ENCODE results near the gene PEPD.

PEPD gene

DNA sequence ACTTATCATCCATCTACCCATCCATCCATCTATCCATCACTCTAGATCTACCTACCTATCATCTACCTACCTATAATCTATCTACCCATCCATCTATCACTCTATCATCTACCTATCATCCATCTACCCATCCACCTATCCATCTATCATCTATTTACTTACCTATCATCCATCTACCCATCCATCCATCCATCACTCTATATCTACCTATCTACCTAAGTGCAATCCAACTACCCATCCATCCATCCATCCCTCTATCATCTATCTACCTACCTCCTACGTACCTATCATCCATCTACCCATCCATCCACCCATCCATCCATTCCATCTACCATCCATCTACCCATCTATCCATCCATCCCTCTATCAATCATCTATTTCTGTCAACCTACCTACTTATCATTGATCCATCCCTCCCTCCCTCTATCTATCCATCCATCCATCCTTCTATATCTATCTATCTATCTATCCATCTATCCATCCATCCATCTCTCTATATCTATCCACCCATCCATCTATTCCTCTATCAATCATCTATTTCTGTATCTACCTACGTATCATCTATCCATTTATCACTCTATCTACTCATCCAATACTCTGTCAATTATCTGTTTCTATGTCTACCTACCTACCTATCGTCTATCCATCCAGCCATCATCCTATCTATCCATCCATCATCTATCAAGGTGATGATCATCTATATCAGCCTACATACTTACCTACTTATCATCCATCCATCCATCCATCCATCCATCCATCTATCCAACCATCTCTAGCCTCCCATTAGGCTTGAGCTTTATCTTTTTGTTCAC lies 99.0 kb downstream of the PEPD start:
- DNase-seq (ENCODE audit: low read depth in 2 of 2): no peak

DNA sequence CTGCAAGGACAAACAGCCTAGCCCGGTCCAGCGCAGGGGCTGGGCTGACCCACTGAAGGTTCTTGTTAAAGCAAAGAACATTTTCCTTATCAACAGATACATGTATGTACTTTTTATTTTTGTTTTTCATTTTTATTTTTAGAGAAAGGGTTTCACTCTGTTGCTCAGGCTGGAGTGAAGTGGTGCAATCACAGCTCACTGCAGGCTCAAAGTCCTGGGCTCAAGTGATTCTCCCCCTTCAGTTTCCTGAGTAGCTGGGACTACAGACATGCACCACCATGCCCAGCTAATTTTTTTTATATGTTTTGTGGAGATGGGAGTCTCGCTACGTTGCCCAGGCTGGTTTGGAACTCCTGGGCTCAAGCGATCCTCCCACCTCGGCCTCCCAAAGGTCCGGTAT lies 100.2 kb downstream of the PEPD start:
- DNase-seq (ENCODE audit: low read depth in 2 of 2): no peak

DNA sequence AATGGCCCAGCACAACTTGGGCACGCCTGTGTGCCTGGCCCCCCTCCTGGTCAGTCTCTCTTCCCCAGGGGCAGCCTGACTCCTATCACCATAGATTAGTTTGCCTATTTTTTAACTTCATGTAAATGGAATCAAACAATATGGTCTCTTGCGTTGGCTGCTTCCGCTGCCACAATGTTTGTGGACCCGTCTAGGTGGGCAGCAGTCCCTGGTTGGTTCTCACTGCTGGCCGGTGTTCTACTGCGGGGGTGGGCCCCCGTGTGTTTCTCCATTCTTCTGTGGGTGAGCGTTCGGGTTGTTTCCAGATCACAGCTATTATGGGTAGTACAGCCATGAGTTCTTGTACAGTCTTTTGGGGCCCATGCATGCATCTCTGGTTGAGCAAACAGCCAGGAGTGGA lies 100.8 kb downstream of the PEPD start:
- DNase-seq (ENCODE audit: low read depth in 2 of 2): no peak

DNA sequence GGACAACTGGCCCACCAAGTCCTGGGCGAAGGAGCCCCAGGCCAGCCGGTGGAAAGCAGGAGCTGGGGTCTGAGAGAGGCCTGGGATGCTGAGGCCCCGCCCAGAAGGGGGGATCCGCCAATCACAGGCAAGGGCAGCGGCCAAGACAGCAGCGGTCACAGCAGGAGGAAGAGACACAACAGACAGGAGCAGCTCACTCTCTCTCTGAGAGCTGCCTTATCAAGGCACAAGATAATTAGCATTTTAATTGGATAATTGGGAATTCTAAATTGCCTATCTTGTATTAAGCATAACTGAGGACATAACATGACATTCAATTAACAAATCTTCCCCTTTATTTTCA lies 101.8 kb downstream of the PEPD start:
- no peak for DNase-seq (ENCODE audit: low read depth in 2 of 2)

DNA sequence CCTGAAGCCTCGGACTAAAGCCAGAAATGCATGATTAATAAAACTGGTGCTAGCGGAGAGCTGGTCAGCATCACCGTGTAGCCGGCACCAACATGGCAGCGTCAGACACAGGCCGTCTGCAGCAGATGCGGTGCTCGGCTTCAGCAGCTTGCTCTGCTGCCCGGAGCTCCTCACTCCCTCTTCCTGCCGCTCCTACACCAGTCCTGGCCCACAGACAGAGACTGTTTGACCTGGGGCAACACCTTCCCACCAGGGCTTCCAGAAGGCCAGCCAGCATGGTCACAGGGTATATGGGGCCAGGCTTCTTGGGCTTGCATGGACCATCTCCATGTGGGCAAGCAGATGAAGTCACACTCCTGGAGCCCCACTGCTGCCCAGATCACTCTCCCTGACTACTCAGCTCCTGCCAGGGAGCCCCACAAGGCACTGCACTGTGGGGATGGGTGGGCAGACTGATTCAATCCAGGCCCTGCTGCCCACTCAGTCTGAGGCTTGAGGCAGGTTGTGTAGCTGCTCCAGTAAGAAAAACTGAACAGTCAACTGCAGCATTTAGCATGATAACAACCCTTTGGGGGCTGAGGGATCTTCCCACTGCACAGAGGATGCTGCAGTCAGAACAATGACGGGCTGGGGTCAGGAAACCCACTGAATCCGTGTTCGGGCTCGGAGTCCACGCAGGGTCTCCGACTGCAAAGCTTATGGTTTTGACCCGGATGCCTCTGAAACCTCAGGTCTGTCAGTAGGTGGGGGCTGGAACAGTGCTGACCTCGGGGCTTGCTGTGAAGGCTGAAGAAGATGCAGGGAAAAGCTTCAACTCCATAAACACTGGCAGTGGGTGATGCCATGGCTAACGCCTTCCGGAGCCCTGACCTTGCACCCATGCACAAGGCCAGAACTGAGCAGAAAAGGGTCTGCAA lies 102.5 kb downstream of the PEPD start:
- no peak for DNase-seq (ENCODE audit: low read depth in 2 of 2)

DNA sequence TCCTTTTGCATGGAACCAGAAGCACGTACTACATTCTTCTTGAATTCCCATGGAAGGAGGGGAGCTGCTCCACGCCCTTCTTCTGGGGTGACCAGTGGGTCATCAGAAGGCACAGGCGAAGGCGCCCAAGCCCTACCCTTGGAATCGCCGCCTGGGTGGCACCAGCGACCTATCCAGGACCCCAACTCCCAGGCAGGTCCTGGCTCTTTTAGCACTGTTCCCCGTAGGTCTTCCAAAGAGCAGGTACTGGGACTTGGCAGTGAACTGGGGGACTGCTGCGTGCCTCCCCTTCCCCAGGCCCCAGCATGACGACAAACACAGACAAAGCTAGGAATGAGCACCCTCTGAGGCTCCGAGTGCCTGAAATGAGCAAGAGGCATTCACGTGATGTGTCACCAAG lies 103.1 kb downstream of the PEPD start:
- no peak for DNase-seq (ENCODE audit: low read depth in 2 of 2)

DNA sequence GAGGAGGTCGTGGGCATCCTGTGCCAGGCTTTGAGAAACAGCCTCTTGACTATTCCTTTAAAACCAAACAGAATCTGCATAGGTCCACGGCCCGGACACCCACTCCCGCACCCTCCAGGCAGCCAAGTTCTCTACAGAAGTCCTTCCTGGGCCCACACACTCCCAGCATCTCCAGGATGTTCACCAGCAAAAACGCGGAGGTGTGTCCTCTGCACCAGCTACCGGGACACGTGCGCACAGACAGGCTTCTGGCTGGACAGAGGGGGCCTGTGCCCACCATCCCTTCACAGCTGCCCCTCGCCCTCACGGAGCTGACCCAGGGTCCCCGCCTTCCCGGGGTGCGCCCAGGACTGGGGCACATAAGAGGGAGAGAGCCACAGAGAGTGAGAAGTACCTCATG lies 103.8 kb downstream of the PEPD start:
- DNase-seq (ENCODE audit: low read depth in 2 of 2): no peak

DNA sequence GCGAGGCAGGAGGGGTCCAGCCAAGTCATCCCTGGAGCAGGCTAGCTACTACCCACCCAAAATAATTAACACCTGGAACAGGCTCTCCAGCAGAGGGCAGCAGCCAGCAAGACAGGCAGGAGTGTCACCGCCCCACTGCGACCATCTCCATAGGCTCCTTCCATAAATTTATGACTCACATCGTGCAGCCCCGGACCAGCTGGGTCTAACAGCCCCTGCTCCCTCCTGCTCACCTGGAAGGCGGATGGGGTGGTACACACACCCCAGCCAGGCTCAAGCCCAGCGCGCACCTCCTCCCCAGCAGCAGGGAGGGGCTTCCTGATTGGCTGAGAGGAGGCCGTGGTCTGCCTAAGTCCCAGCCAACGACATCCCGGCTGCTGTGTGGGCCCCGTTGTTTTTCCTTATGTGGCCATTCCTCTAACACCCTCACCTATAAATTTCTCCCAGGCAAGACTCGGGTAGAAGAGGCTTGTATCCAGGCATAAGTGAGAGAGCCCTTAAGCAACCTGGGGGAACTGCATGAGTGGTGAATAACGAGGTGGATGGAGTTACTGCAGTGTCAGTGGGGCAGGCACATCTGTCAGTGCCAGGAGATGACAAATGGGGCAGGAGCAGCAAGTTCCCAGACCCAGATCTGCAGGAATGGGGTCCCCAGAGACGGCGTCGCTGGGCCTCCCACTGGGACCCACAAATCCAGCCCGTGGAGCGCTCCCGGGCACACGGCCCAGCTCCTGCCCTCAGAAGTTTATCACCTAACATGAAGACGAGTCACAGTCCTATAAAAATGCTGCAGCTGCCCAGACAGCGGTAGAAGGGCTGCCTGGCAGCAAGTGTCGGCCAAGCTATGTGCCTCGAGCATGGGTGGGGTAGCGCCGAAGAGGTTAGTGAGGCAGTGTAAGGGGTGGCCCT lies 105.0 kb downstream of the PEPD start:
- DNase-seq (ENCODE audit: low read depth in 2 of 2): no peak

DNA sequence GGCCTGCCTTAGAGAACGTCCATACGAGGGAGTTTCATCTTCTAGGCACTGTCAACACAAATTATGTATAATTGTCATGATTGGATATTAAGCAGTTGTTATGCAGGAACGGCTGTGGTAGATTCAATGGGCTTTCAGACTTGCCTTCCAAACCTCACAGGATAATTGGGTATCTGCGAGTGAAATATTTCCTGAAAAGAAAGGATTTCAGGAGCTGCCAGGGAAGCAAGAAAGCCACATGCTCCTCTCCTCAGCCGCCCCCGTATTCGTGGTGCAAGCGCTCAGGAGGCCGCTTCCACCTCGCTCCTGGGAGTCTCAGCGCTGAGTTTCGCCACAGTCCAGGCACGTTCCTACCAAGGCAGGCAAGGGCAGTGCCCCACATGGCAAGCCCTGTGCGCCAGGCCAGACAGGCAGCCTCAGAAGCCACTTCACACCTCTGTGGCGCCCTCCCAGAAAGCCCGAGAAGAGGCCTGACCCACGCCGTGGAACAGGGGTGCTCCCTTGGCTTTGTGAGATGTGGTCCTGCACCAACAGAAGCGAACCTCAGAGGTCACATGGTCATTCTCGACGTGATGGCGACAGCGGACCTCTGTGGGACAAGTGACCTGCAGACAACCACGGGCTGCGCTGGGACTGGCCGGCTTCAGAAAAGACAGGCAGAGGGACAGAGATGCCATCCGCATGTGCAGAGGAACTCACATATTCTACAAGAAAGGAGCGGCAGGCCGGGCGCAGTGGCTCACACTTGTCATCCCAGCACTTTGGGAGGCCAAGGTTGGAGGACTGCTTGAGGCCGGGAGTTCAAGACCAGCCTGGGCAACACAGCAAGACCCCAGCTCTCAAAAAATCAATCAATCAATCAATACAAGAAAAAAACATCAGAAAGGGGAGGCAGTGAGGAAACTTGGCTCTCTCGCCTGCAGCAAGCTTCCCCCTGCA lies 106.7 kb downstream of the PEPD start:
- DNase-seq (ENCODE audit: low read depth in 2 of 2): no peak

DNA sequence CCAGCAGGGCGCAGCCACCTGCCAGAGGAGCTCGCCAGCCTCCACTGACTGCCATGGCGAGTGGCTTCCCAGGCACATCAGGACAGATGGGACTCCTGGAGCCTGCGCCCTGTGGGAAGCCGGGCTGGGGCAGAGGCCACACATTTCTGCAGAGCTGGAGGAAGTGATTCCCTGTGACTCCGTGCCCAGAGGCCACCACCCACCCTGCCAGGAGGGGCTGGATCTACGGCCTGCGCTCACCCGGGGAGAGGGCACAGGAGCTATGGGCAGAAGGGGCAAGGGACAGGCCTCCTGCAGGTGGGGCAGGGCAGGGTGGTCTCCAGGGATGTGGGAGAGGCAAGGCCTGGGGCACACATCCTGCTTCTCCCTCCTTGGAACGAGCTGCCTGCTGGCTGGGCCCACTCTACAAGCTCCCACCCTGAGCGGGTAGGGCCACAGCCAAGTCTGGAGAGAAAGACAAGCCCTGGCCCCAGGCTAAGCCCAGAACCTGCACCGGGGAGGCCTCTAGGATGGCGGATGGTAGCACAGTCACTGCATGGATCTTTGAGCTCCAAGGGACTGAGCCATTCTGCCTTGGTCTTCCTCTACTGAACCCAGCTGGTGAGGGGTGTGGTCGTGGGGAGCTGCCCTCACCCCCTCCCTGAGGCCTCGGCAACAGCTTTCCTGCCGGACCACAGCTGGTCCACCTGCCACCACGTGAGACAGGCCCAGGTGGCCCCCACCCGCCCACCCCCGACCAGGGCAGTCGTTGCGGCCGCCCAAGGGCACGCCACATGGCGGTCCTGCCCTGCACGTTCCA lies 107.5 kb downstream of the PEPD start:
- no peak for DNase-seq (ENCODE audit: low read depth in 2 of 2)

DNA sequence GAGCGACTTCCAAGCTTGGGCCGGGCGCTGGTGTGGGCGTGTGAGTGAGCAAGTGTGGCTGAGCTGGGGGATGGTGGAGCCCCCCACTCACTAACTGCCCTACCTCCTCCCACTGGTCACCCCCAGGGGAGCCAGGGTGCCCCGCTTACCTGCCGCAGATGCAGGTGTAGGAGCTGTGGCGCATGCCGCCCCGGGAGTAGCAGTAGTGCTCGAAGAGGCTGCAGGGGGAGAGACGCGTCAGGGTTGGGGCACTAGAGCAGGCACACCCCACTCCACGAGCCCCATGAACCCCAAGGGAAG lies 108.2 kb downstream of the PEPD start:
- DNase-seq (ENCODE audit: low read depth in 2 of 2): no peak

DNA sequence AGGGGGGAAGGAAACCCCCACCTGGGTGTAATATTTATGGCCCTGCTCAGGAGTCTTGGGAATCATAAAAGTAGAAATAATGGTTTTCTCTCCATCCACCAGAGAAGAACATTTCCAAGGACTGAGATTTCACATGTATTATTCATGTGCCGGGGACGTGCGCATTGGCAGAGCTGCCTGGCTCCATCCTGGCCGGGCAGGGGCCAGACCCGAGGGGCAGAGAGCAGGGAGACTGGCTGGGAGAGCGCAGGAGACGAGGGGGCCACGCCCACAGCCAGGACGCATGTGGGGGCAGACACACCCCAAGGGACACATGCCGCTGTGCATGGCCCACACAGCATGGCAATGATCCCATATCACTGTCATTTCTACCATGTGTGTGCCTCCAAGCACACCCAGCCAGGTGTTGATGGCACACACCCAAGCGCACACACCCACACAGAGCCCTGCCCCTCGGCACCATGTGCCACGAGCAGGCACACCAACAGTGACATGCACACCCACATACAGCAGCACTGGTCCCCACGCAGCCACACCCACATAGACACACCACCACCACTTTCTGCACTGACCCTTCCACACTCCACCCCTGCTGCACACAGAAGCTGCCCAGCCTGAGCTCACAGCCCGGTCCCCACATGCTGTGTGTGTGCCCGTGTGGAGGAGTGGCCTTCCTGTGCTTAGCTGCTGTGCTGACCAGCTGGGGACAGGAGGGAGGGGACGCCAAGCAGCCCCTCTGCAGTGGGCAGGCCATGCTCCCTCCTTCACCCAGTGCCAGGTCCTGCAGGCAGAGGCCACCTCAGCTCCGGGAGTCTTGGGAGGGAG lies 108.8 kb downstream of the PEPD start:
- DNase-seq (ENCODE audit: low read depth in 2 of 2): no peak

DNA sequence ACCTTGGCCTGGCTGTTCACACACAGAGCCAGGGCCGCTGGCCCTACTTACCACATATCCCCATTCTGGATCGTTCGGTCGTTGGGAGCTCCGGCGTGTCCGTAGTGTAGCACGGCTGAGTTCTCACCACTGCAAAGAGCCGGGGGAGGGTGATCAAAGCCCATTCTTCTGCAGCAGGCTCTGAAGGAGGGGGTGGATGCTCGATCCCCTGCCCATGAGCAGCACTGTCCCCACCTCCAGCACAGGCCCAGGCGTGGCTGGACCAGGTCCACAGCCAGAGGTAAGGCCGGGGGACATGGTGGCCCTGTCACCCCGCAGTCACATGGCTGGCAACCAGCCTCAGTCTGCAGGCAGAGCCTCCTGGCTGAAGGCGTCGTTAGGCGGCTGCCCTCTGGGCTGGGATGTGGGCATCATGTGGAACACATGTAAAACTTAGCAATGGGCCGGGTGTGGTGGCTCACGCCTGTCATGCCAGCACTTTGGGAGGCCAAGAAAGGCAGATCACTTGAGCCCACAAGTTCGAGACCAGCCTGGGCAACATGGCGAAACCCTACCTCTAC lies 109.9 kb downstream of the PEPD start:
- DNase-seq (ENCODE audit: low read depth in 2 of 2): no peak

DNA sequence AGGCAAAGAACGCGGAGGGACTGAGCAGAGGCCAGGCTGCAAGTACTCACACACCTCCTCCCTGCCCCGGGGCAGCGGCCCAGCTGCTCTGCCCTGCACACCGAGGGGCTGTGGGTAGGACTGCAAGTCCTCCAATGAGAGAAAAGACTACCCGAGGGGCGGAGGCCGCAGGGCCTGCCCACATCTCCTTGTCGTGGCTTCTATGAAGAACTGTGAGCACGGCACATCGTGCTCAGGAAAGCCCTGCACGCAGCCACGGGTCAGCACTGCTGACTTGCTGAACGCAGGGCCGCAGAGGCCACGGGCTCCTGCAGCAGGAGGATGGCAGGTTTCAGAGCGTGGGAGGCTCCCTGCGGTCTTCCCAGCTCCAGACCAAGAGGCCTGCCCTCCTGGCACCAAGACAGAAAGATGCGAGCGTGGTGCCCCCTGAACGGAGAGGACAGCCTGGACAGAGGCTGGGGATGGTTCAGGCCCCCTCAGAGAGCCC lies 110.6 kb downstream of the PEPD start:
- no peak for DNase-seq (ENCODE audit: low read depth in 2 of 2)

DNA sequence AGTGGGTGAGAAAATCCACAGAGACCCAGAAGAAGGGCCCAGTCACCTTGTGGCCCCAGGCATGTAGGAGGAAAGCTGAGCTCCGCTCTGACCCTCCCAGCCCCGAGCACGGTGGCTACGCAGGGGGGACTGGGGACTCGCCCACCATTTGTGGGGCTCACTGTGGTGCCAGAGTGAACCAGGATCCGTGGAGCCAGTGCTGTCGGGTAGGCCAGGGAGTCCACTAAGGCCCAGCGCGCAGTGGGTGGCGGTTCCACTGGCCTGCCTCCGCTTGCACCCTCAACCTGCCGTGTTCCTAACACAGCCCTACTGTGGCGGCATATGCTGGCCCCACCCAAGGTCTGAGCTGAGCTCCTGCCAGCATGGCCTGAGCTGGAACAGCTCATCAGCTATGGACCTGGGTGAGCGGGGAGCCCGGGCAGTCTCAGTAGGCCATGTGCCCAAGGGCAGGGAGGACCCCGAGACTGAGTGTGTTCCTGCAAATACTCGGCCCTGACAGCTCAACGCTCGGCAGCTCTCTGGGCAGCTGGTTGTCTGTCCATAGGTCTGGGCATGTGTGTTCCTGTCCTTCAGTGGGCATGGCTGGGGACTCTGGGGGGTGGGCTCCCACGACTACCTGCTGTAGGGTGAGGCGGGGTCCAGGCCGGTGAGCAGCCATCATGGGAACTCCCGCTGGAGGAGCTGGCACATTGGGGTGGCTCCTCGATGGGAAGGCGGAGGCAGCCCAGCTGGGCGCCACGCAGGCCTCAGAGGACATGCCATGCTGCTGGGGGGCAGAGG lies 111.5 kb downstream of the PEPD start:
- no peak for DNase-seq (ENCODE audit: low read depth in 2 of 2)

DNA sequence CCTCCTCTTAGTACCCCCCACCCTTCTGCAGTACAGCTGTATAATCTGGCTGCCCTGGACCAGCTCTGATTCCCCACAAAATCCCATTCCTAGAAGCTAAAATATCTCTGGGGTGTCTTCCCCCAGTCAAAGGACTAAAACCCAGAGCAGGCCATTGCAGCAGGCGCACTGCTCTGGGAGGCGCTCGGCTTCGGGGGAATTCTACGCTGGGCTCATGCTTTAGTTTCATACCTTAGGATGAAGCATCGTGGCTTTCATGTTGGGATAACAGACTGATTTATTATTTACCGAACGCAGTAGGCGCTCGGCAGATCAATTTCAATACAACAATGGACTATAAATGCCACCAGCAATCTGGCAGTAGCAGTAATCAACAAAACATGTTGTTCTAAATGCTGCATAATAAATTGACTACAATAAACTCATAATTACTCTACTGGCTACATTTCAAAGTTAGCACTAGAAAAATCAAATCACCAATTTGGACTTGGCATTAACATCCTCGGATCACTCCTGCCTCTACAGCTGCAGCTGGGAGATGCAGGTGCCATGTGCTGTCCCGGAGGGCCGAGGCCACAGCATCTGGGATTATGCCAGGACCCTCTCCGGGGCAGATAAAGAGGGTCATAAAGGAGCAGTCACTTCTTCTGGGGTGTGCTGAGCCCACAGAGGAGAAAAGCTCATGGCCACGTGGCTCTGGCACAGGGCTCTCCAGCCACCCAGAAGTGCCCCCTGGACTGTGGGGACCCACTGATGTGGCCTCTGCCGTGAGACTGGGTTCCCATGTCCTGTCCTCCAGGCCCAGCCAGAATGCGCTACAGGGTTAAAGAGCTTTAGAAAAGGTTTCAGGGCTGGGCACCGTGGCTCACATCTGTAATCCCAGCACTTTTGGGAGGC lies 112.8 kb downstream of the PEPD start:
- DNase-seq (ENCODE audit: low read depth in 2 of 2): no peak

DNA sequence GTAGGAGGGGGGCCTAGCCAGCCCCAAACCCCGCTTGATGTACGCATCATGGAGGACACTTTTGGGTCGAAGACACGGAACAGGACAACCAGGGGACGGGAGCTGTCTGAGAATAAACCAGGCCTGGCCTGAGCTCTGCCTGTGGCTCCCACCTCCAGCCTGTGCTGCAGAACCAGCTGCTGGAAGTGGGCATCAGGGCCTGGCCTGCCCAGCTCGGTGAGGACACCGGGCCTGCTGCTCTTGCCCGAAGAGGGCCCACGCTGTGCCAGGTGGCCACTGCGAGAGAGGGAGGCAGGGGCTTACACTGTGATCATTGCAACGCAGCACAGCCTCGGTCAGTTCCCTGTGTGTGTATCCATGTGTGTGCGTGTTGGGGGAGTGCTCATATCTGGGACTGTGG lies 113.5 kb downstream of the PEPD start:
- DNase-seq (ENCODE audit: low read depth in 2 of 2): no peak
